ENCODE measurements around the gene PTCHD1.

DNA sequence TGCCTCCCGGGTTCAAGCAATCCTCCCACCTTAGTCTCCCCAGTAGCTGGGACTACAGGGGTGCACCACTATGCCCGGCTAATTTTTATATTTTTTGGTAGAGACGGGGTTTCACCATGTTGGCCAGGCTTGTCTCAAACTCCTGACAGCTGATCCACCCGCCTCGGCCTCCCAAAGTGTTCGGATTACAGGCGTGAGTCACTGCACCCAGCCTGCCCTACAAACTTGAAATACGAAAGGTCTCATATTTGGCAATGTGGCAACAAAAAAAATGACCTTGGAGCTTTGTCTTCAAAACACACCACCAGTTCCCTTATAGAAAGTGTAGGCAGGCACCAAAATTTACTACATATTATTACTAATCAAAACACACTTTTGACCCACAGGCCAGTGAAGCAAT lies 22.9 kb upstream of the PTCHD1 start:
- TF ChIP-seq, protein P1, sequence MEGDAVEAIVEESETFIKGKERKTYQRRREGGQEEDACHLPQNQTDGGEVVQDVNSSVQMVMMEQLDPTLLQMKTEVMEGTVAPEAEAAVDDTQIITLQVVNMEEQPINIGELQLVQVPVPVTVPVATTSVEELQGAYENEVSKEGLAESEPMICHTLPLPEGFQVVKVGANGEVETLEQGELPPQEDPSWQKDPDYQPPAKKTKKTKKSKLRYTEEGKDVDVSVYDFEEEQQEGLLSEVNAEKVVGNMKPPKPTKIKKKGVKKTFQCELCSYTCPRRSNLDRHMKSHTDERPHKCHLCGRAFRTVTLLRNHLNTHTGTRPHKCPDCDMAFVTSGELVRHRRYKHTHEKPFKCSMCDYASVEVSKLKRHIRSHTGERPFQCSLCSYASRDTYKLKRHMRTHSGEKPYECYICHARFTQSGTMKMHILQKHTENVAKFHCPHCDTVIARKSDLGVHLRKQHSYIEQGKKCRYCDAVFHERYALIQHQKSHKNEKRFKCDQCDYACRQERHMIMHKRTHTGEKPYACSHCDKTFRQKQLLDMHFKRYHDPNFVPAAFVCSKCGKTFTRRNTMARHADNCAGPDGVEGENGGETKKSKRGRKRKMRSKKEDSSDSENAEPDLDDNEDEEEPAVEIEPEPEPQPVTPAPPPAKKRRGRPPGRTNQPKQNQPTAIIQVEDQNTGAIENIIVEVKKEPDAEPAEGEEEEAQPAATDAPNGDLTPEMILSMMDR (IDR thresholded peaks at IDR 0.05), result no peak
- TF ChIP-seq, protein P2, sequence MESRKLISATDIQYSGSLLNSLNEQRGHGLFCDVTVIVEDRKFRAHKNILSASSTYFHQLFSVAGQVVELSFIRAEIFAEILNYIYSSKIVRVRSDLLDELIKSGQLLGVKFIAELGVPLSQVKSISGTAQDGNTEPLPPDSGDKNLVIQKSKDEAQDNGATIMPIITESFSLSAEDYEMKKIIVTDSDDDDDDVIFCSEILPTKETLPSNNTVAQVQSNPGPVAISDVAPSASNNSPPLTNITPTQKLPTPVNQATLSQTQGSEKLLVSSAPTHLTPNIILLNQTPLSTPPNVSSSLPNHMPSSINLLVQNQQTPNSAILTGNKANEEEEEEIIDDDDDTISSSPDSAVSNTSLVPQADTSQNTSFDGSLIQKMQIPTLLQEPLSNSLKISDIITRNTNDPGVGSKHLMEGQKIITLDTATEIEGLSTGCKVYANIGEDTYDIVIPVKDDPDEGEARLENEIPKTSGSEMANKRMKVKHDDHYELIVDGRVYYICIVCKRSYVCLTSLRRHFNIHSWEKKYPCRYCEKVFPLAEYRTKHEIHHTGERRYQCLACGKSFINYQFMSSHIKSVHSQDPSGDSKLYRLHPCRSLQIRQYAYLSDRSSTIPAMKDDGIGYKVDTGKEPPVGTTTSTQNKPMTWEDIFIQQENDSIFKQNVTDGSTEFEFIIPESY (IDR thresholded peaks at IDR 0.05; ENCODE audit: borderline replicate concordance, low read depth), result no peak

All from SK-N-SH (cell line).